H1 (cell line): ENCODE results near the gene ABI3BP. TPM values are rescaled to one million over a fixed set of nuclear protein-coding genes. Genes with fewer than 3 reads are reported as not detected.

Experiments
- CTCF ChIA-PET: fragments of 300-600 bp; sonication (Branson Sonifier 250); formaldehyde crosslinking; loops from one replicate; lab custom pipeline; 2021; ENCODE audit not compliant: partially characterized antibody; lab: Charles Lee
- POLR2A ChIA-PET: fragments of 300-600 bp; sonication (Branson Sonifier 250); formaldehyde crosslinking; loops from one replicate; lab custom pipeline; 2021; ENCODE audit warnings: inconsistent platforms; ENCODE audit not compliant: partially characterized antibody; lab: Charles Lee
- DNase-seq, 2 experiments: peaks; one replicate each; pipeline versions ENCODE4 v3.0.0 to v3.0.0-alpha.2; 2010 to 2022; ENCODE audit warnings: low spot score in 2 of 2, low read depth in 1 of 2, mixed read lengths in 1 of 2
- FAIRE-seq: peaks from 2 replicates; lab custom pipeline; 2011; peaks lifted over from hg19 to GRCh38; lab: Jason Lieb, UNC
- H2AFZ ChIP-seq: 2 replicates; pipeline ENCODE4 v1.8.1; 2012; ENCODE audit warnings: low read length, inconsistent platforms
- H2AK5ac ChIP-seq: 2 replicates; pipeline ENCODE4 v1.6.1; 2013; ENCODE audit warnings: low read depth, low read length
- H2BK120ac ChIP-seq: replicated peaks from 2 replicates; pipeline ENCODE3; 2013; ENCODE audit warnings: low read depth, low read length, inconsistent platforms
- H2BK12ac ChIP-seq: 2 replicates; pipeline ENCODE4 v1.6.1; 2013; ENCODE audit warnings: low read depth, low read length
- H2BK15ac ChIP-seq: 2 replicates; pipeline ENCODE4 v1.6.1; 2013; ENCODE audit warnings: low read length
- H2BK20ac ChIP-seq: 2 replicates; pipeline ENCODE4 v1.6.1; 2013; ENCODE audit warnings: low read length
- H2BK5ac ChIP-seq: 2 replicates; pipeline ENCODE4 v1.6.1; 2013; ENCODE audit warnings: low read depth, low read length
- H3K14ac ChIP-seq: 2 replicates; pipeline ENCODE4 v1.6.1; 2013; ENCODE audit warnings: inconsistent platforms; ENCODE audit not compliant: insufficient read length
- H3K18ac ChIP-seq: 2 replicates; pipeline ENCODE4 v1.6.1; 2013; ENCODE audit warnings: low read length; ENCODE audit errors: extremely low read depth
- H3K23ac ChIP-seq: 2 replicates; pipeline ENCODE4 v1.6.1; 2013; ENCODE audit warnings: inconsistent platforms; ENCODE audit not compliant: insufficient read length
- H3K23me2 ChIP-seq: 2 replicates; pipeline ENCODE4 v1.6.1; 2013; ENCODE audit warnings: low read depth, low read length
- H3K27ac ChIP-seq: 2 replicates; pipeline ENCODE4 v1.6.1; 2011; ENCODE audit warnings: low read depth, low read length, inconsistent platforms
- H3K27me3 ChIP-seq, 4 experiments: replicated peaks in 1 of 4; 1 replicate in 1 of 4; 2 replicates in 3 of 4; pipeline versions ENCODE4 v1.6.1 to v1.8.1; 2011 to 2013; ENCODE audit warnings: low read length in 3 of 4, mild to moderate bottlenecking in 3 of 4, inconsistent platforms in 2 of 4, mixed read lengths in 2 of 4, moderate library complexity in 1 of 4; ENCODE audit not compliant: control insufficient read depth in 3 of 4, insufficient read depth in 3 of 4; ENCODE audit errors: extremely low read depth in 1 of 4
- H3K36me3 ChIP-seq, 4 experiments: 2 replicates each; pipeline versions ENCODE4 v1.6.1 to v1.8.1; 2011 to 2013; ENCODE audit warnings: mild to moderate bottlenecking in 4 of 4, low read length in 3 of 4, moderate library complexity in 2 of 4, control low read depth in 1 of 4, inconsistent platforms in 1 of 4; ENCODE audit not compliant: insufficient read depth in 4 of 4, control insufficient read depth in 2 of 4
- H3K4ac ChIP-seq: replicated peaks from 2 replicates; pipeline ENCODE3; 2013; ENCODE audit warnings: low read length, low read depth, mixed read lengths, inconsistent platforms; ENCODE audit not compliant: insufficient read length
- H3K4me1 ChIP-seq, 4 experiments: replicated peaks in 1 of 4; 1 replicate in 1 of 4; 2 replicates in 3 of 4; pipeline versions ENCODE4 v1.6.1 to v1.8.1; 2011 to 2013; ENCODE audit warnings: low read length in 3 of 4, inconsistent platforms in 2 of 4, mixed read lengths in 1 of 4; ENCODE audit not compliant: insufficient read depth in 4 of 4, control insufficient read depth in 3 of 4
- H3K4me2 ChIP-seq, 2 experiments: 2 replicates each; pipeline versions ENCODE4 v1.6.1 to v1.8.1; 2011 to 2013; ENCODE audit warnings: low read depth in 2 of 2, low read length in 2 of 2, control low read depth in 1 of 2, inconsistent platforms in 1 of 2, mild to moderate bottlenecking in 1 of 2; ENCODE audit not compliant: insufficient read depth in 1 of 2
- H3K4me3 ChIP-seq, 4 experiments: fragments of 200-600, 300-600 bp in 1 of 4; sonication (generic), shearing (Covaris generic), sonication (Bioruptor Twin) in 1 of 4; 2 replicates each; pipeline versions ENCODE4 v1.5.1 to v1.8.1; 2011 to 2016; ENCODE audit warnings: low read length in 4 of 4, low read depth in 3 of 4, control low read depth in 2 of 4, inconsistent platforms in 2 of 4, mild to moderate bottlenecking in 2 of 4, mixed read lengths in 1 of 4, moderate library complexity in 1 of 4; ENCODE audit not compliant: insufficient read depth in 2 of 4; ENCODE audit errors: extremely low read depth in 1 of 4
- H3K56ac ChIP-seq: replicated peaks from 2 replicates; pipeline ENCODE3; 2013; ENCODE audit warnings: low read depth, mild to moderate bottlenecking, mixed read lengths, low read length, inconsistent platforms; ENCODE audit not compliant: insufficient read length
- H3K79me1 ChIP-seq: 2 replicates; pipeline ENCODE4 v1.6.1; 2013; ENCODE audit warnings: low read depth, low read length, control low read depth
- H3K79me2 ChIP-seq, 2 experiments: 2 replicates each; pipeline versions ENCODE4 v1.6.1 to v1.8.1; 2012 to 2013; ENCODE audit warnings: low read length in 2 of 2, mild to moderate bottlenecking in 2 of 2, inconsistent platforms in 1 of 2; ENCODE audit not compliant: insufficient read depth in 2 of 2, control insufficient read depth in 1 of 2
- H3K9ac ChIP-seq, 4 experiments: replicated peaks in 1 of 4; 1 replicate in 1 of 4; 2 replicates in 3 of 4; pipeline versions ENCODE4 v1.6.1 to v1.8.1; 2011 to 2013; ENCODE audit warnings: low read depth in 3 of 4, low read length in 3 of 4, control low read depth in 2 of 4, mild to moderate bottlenecking in 2 of 4, moderate library complexity in 2 of 4, inconsistent platforms in 1 of 4; ENCODE audit errors: extremely low read depth in 1 of 4
- H3K9me3 ChIP-seq, 2 experiments: 2 replicates each; pipeline versions ENCODE4 v1.6.1 to v1.8.1; 2012 to 2013; ENCODE audit warnings: mild to moderate bottlenecking in 2 of 2, moderate library complexity in 2 of 2, control low read depth in 1 of 2, inconsistent platforms in 1 of 2, low read depth in 1 of 2, low read length in 1 of 2, mixed read lengths in 1 of 2; ENCODE audit not compliant: insufficient read depth in 2 of 2
- H4K20me1 ChIP-seq, 2 experiments: replicated peaks in 1 of 2; 2 replicates each; pipeline versions ENCODE3 to v1.8.1; 2011 to 2013; ENCODE audit warnings: inconsistent platforms in 2 of 2, low read length in 2 of 2, mild to moderate bottlenecking in 1 of 2; ENCODE audit not compliant: insufficient read depth in 2 of 2, control insufficient read depth in 1 of 2
- H4K5ac ChIP-seq: 2 replicates; pipeline ENCODE4 v1.6.1; 2013; ENCODE audit warnings: low read length, low read depth, mixed read lengths, inconsistent platforms; ENCODE audit not compliant: insufficient read length
- H4K8ac ChIP-seq: 2 replicates; pipeline ENCODE4 v1.8.0; 2013; ENCODE audit warnings: mild to moderate bottlenecking, moderate library complexity, low read length, inconsistent platforms; ENCODE audit not compliant: insufficient read depth; ENCODE audit errors: extremely low read depth
- H4K91ac ChIP-seq: replicated peaks from 2 replicates; pipeline ENCODE3; 2013; ENCODE audit warnings: low read length, mixed read lengths, inconsistent platforms; ENCODE audit not compliant: insufficient read length
- PHF8 ChIP-seq: fragments of 200-600 bp; sonication (generic); conservative IDR thresholded peaks from 2 replicates; pipeline ENCODE4 v1.7.1; 2012; ENCODE audit warnings: low read depth, mild to moderate bottlenecking, inconsistent platforms, low read length, moderate library complexity
- RAD21 ChIP-seq, 2 experiments: IDR thresholded peaks in 1 of 2; conservative IDR thresholded peaks in 1 of 2; 2 replicates each; pipeline ENCODE4 v1.6.1; 2011; ENCODE audit warnings: low read depth in 2 of 2, low read length in 2 of 2, improper control_type of control experiment in 1 of 2, inconsistent platforms in 1 of 2, mild to moderate bottlenecking in 1 of 2, moderate library complexity in 1 of 2
- WGBS, 2 experiments: shearing (Covaris generic) in 1 of 2; methylation state at CpG; one replicate each; pipeline versions ENCODE4 v1.1.6 to v1.1.7; 2013 to 2015; ENCODE audit warnings: low lambda C conversion rate in 2 of 2, mixed read lengths in 2 of 2, inconsistent platforms in 1 of 2, low coverage in 1 of 2, missing lambda C conversion rate in 1 of 2; ENCODE audit not compliant: insufficient replicate concordance in 2 of 2, insufficient coverage in 1 of 2, insufficient read length in 1 of 2; ENCODE audit errors: extremely low coverage in 1 of 2, missing lambda C conversion rate in 1 of 2; 5-methylcytosine and 5-hydroxymethylcytosine counted together
- polyA plus RNA-seq, 7 experiments: library from polyadenylated mRNA; depleted of rRNA in 3 of 7; stranded (reverse) in 5 of 7; unstranded in 2 of 7; fragments of >200 nt in 5 of 7; fragments of 200-250 nt in 2 of 7; gene quantifications; 1 replicate in 5 of 7; 2 replicates in 1 of 7; 4 replicates in 1 of 7; pipeline versions ENCODE4 v1.2.1 to v1.2.3, GENCODE V29; 2011 to 2013; ENCODE audit warnings: missing spikeins in 2 of 7, mixed read lengths in 2 of 7
- total RNA-seq: library from RNA; stranded (reverse); fragmentation: NEBNext Ultra II Directional; extraction: Animal tissue kit (Norgen Biotek cat#: 25700); gene quantifications from 2 replicates; pipeline ENCODE4 v1.2.1, GENCODE V29; 2021
- TF ChIP-seq, protein P1 (sequence below): IDR thresholded peaks from 2 replicates; pipeline ENCODE4 v1.6.1; 2012; ENCODE audit warnings: inconsistent platforms

The ABI3BP gene
- total and polyA plus RNA-seq, 2 of the 8 experiments (the other 6 are each of a cell fraction or from before 2014, with no cell fraction given), result 0.08 to 0.32 TPM

DNA sequence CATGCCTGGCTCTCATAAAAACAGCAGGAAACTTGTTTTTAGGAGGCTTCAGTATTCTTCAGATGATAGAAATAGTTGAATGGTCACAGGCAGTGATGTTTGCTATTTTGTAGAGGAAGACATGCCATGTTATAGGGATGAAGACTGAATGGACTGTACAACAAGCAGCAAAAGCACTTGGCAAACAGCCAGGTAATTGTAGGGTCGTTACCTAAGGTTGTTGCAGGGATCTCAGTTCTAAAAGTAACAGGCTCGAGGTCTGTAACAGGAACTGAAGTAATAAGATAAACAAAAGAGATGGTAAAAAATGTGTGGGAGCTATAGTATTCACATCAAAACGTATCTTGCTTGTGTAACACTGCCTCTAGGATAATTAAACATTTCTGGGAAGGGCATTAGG lies 167.6 kb downstream of the ABI3BP start:
- no peak overlapping the region for H2AK5ac ChIP-seq
- H3K79me1 ChIP-seq, result no peaks in the 10 kb centered on the region
- no peak overlapping the region for H2BK5ac ChIP-seq
- no peak overlapping the region for H2BK120ac ChIP-seq
- FAIRE-seq, result no peak
- H2AFZ ChIP-seq, result no peak overlapping the region
- H4K5ac ChIP-seq, result no peak overlapping the region
- H3K4me1 ChIP-seq, result no peaks in the 10 kb centered on the region
- no peak for DNase-seq
- no peak overlapping the region for H3K23ac ChIP-seq
- no peak overlapping the region for H2BK20ac ChIP-seq
- H2BK12ac ChIP-seq, result no peak overlapping the region
- no peaks in the 10 kb centered on the region for H4K20me1 ChIP-seq
- no peak overlapping the region for H3K56ac ChIP-seq
- no peak overlapping the region for H2BK15ac ChIP-seq
- 65% methylated on average over 3 of the region's 3 CpGs; no CpG with 5 or more reads in 1 of the 2 experiments for WGBS, 2 experiments
- no peak overlapping the region for H3K9ac ChIP-seq
- no peaks in the 10 kb centered on the region for H3K79me2 ChIP-seq
- H4K8ac ChIP-seq, result no peak overlapping the region
- no peak overlapping the region for H3K18ac ChIP-seq
- no peak overlapping the region for H3K27ac ChIP-seq
- POLR2A ChIA-PET, result no interaction called here
- H3K36me3 ChIP-seq, result no peaks in the 10 kb centered on the region
- no peak overlapping the region for H3K4ac ChIP-seq
- H3K9me3 ChIP-seq, result no peaks in the 10 kb centered on the region
- CTCF ChIA-PET, result no interaction called here
- no peak overlapping the region for H3K4me2 ChIP-seq
- no peaks in the 10 kb centered on the region for H3K27me3 ChIP-seq
- TF ChIP-seq, protein P1, sequence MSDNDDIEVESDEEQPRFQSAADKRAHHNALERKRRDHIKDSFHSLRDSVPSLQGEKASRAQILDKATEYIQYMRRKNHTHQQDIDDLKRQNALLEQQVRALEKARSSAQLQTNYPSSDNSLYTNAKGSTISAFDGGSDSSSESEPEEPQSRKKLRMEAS, result no peak
- no peak for TF ChIP-seq PHF8
- no peak for TF ChIP-seq RAD21 (IDR thresholded peaks at IDR 0.05 in 1 of 2, conservative IDR thresholded peaks at IDR 0.05 in 1 of 2; ENCODE audit: low read depth in 2 of 2, low read length in 2 of 2)
- TF ChIP-seq, all 59 proteins: peak for 0
- Histone ChIP-seq H3K14ac (no peak overlapping the region), H3K4me3 (no peak overlapping the region), H4K91ac (no peak overlapping the region), H3K23me2 (no peaks in the 10 kb centered on the region)
